ENCODE data around the gene TRIB2.
A peak's percentile ranks its signal among the peaks of the same experiment; 100 is the strongest.
"Not testable (repeated sequence)": the region's sequence is repeated elsewhere in the genome, so short reads cannot be mapped to it uniquely, and the experiment has no call there.

Gene TRIB2

DNA sequence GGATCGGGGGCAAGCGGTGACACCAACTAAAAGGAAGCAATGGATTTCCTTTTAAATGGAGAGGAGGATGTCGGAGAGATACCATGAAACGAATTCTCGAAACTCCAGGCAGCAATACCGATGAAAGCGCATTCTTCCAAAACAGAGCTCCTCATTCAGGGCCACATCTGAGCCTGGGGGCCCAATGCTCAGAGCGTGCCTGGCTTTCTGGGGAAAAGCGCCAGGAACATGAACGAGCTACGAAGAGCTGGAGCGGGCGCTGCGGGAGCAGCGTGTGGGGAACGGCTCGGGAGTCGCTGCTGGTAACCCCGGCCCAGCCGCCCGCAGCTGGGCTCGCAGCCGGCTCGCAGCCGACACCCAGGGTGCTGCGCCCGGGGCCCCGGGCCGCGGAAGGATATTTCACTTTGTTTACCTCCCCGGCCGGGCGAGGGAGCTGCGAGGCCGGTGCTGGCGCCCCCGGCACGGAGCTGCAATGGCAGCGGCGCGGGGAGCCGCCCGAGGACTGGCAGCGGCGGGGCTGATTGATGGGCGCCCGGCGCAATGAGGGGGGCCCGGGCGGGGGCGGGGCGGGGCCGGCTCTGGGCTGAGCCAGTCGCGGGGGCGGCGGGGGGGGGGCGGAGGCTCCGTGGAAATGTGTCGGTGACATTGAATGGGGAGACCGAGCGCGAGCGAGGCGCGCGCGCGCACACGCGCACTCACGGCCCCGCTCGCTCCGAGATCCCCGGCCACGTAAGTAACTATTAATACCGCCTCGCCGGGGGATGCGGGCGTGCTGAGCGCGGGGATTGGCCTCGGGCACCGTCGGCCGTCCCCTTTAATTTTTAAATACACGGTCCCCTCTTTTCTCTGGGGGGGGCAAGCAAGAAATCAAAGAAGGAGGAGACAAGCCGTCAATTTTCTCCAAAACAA is at the start of gene TRIB2:
TSS of gene TRIB2 (plus strand) at position 655 of the 909 bp plus-strand sequence. CDS start 1,372 bp downstream, outside the sequence.
- peak; percentile 70 for DNase-seq

DNA sequence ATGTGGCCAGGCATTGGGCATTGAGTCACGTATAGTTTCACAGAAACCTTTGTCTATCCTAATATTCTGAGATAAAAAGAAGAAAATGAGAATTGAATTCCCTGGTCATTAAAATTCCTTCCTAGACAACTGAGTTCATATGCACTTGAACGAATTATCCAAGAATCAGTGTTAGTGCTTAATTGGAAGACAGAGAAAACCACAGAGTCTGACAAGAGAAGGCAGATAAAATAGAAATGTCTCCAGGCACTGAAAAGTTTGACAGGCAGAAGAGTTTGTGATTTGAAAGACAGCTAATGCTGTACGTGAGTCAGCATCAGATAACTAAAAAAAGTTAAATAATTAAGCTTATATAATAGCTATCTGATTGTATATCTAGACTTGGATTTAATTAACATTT is 47.7 kb upstream of the TRIB2 start:
- no peak for DNase-seq

DNA sequence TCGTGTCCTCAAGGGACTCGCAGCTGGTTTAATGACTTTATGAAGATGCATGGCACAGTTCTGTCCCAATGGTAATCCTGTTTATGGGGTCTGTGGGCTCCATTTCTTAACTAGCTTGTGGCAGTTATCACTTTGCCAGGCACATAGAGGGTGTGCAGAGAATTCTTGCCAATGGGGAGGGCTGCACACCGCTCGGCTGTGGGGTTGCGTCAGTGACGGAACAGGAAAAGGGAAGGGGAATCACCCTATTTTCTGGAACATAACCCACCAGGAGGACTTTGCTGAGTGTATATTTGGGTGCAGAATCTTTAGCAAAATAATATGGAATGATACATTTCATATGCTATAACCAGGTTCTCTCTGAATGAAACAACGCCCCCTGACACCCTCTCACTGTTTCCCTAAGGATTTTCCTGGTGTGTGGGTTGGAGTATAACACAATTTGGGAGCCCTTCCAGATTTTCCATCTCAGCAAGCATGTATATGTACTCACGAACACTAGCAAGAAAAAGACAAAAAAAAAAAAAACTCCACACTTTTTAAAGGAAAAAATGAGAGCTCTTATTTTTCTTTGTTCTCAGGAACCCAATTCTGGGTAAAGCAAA is 43.9 kb upstream of the TRIB2 start:
- no peak for DNase-seq

DNA sequence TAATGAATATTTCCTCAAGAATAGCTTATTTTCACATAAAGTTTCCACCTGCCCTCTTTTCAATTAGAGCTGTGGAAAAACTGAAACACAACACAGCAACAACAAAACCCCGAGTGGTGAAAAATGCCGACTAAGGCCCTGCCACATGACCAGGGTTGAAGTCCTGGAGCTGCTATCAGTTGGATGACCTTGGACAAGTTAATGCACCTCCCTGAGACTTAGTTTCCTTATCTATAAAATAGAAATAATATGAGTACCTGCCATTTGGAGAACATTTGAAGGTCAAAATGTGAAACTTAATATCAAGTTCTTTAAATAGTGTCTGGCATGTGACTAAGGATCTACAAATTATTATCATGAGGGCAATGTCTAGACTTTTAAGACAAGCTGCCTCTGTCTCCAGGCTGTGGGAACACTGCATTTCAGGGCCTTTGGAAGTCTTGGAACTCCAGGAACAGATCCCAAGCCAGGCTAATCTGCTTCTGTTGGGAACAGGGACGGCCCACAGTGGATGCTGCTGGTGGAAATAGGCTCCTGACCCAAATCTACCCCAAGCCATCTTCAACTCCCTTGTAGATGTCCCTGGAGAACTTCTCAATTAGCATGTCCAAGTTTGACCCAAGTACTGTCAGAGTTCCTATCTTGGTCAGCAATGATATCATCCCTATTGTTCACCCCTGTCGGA is 42.0 kb upstream of the TRIB2 start:
- DNase-seq, result no peak

DNA sequence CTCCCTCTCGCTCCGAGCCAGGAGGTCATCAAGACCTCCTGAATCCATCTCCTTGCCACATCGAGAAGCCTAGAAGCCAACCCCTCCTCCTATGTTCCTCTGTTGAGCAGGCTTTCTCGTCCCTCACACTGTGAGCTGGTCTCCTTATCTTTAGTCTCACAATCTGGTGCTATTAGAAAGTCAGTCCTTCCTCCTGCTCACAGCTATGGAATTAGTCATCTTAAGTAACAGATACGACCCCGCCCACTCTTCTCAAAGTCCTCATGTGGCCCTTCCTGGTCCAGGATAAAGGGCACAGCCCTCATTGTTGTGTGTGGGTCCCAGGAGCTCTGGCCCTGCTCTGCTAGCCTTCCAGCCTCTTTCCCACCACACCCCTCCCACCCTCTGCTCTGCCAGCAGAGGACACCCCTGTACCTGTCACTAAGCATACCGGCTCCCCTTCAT is 41.4 kb upstream of the TRIB2 start:
- DNase-seq, result no peak

DNA sequence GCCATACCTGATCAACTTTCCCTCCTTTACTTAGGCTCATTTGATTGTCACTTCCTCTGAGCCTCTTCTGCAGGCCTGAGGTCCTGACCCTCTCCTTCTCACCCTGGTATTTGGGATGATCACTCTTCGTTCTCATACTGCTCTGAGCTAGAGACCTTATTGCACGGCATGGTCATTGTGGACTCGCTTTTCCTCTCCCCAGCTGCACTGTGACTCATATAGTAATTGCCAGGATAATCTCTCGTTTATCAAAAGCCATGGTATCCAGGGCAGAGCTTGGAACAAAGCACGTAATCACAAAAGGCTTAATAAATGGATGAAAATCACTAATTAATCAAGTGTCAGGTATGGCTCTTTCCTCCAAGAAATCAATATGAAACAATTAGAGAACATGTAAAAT is 40.9 kb upstream of the TRIB2 start:
- DNase-seq, result no peak

DNA sequence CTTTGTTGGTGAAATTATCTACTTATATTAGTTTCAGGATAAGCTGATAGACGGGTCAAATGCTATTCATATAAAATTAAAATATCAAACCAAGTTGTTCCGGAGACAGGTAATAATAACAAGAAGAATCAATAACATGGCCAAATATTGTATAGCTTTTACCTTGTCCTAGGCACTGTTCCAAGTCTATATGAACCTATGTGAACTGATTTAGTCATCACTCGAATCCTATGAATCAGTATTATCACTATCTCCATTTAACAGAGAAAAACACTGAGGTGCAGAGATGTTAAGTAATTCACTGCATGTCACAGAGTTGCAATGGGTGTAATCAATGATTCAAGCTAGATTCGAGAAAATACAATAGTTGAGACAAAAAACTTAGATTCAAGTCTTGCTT is 40.0 kb upstream of the TRIB2 start:
- no peak for DNase-seq

DNA sequence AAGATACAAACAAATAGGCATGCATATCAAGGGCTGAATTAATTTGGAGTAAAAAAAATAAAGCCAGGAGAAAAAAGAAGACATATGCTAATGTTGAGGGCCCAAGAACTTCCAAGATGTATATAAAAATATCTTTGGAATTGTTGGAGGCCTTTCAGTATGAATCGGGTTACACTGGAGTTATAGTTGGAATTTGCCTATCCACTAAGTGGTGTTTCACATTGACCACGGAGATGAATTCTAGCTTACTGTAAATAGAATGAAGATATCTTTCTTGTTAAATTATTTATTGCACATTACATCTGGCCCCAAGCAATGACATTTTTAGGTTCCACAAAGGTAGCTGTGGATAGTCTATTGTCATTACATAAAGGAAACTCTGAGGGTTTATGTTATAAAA is 38.5 kb upstream of the TRIB2 start:
- DNase-seq, result no peak

DNA sequence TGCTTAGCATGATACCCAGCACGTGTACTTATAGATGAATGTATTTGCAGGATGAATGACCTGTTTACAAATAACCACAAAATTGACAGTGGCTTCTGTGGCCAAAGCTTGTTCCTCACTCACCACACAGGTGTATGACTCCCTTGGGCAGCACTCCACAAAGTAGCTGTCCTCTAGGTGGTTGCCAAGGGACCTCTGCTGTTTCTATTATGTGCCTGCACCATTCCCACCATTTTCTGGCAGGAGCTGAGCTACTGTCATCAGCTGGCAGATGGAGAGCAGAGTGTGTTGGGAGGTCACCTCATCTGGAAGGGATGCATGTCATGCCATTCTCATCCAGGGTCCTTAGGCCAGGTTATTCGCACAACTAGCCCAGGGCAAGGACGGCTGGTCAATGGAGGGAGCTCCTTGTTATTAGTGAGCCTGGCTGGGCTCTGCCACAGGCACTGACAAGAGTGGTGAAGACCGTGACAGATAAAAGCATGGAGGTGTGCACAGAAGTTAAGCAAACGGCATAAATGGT is 37.1 kb upstream of the TRIB2 start:
- DNase-seq, result no peak

DNA sequence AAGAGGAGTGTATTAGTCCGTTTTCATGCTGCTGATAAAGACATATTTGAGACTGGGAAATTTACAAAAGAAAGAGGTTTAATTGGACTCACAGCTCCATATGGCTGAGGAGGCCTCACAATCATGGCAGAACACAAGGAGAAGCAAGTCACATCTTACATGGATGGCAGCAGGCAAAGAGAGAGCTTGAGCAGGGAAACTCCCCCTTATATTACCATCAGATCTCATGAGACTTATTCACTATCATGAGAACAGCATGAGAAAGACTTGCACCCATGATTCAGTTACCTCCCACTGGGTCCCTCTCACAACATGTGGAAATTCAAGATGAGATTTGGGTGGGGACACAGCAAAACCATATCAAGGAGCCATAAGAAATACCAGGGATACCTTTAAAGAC is 36.6 kb upstream of the TRIB2 start:
- DNase-seq, result not testable (repeated sequence)

DNA sequence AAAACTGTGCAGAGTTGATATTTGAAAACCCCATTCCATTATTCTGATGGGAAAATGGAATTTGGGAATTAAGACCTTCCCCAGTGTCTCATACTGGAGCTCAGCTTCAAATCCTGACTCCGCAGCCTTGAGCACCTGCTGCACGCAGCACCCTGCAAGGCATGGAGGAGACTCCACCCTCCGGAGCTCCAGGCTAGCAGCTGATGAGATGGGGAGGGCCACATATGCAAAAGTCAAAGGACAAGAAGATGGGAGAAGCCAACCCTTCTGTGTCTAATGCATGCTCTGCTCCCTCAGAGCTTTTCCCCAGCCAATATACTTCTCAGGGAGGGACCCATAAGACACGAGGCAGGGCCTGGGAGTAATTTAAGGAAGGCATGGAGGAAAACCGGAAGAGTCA is 34.7 kb upstream of the TRIB2 start:
- no peak for DNase-seq

DNA sequence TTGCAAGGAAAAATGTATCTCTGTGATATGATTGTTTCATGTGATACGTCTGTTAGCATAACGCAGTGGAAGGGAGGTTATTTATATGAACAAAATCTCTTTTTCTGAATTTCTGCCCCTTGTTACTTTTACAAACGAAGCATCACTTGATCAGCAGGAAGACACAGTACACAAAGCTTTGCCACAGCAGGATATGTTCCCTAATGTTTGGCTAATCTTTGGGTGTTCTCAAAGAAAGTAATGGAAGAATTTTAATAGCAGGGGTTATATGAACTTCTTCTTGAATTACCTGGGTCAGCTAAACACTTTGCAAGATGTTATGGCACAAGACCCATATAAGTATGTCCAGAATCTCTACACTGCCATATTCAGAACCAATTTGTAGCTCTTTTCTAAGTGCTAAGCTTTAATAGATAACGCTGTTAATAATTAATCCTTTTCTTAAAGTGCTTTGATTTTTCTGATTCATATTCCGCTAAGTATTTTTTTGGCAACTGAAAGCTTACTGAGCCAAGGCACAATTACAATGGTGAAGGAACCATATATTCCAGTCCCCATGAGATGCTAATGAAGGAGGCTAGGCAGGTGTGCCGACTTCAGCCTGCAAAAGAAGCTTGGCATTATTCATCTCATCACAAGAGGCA is 33.2 kb upstream of the TRIB2 start:
- no peak for DNase-seq

DNA sequence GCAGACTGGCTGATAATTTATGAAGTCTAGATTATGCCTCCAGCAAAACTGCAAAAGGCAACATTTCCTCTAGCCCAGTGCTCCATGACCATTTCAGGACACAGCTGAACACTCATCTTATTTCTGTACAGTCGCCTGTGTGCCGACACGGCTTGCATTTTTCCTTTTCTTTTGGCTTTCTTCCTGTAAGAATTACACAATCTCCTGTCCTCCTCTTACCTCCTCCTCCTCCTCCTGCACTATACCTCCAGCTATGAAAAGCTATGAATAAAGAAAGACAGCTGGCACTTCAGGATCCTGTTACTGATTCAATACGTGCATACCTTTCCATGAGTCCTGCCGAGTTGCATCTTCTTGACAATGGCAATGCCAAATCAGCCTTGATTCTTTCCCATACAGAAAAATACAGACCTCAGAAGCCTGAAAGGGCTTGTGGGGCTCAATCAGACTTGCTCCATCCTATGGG is 32.2 kb upstream of the TRIB2 start:
- DNase-seq, result no peak

DNA sequence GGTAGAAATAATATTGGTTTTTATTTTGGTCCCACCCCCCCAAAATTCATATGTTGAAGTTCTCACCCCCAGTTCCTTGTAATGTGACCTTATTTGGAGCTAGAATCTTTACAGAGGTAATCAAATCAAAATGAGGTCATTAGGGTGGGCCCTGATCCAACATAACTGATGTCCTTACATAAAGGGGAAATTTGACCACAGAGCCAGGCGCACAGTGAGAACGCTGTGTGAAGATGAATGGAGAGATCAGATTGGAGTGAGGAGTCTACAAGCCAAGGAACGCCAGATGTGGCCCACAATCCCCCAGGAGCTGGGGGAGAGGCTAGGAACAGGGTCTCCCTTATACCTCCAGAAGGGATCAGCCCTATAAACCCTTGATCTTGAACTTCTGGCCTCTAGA is 31.6 kb upstream of the TRIB2 start:
- DNase-seq, result no peak

DNA sequence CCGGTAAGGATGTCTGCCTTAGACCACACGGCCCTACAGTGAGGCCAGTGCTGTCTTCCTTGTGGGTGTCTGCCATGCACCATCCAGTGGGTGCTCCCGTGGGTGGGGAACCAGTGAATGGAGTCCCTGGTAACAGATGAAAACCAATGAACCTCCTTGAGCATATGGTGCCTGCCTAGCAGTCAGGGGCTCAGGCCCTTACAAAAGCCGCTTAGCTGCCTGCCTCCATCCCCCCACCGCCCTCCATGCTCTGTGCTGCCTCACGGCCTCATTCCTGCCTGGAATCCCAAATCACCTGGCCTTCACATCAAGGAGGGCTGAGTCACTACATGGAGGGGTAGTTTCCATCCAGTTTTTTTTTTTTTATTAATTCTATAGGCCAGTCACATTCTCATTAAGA is 30.8 kb upstream of the TRIB2 start:
- DNase-seq, result no peak

DNA sequence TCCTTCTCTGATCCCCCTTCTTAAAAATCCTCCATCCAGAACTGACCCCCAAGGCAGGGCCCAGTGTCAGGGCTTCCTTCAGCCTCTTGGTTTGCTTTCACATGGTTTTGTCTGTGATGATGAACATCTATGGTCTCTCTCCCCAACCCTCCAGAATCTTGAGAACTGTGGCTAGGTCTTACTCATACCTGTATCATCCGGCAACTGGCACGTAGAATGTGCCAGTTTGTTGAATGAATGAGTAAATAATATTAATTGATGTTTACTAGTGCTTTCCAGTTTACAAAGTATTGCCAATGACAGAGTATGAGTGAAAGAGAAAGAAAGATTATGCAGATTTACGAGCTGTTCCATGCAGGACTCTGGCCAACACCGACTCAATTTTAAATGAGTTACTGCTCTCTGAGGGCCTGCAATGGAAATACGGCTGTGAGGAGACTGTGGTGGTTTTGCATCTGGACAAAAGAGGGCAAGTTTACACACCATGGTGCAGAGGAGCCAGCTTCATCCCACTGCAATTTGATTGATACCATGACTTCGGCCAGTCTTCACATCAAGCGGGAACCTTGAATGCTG is 29.9 kb upstream of the TRIB2 start:
- no peak for DNase-seq

DNA sequence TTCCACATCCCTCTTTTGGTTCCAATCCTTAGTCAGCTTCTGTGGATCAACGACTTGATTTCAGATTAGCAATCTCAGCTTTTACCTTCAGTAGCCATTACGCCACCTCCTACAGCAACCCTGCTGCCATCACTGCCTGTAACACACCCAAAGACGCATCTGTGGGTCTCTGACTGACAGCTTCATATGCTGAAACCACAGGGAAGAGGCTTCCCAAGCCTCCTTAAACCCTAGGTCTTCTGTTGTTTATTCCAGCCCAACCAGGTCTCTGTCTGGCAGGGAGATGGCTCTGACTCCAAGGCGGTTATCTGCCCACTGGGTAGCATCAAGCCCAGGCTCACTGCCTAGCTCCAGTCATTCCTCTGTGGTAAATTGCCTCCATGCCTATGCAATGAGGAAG is 28.6 kb upstream of the TRIB2 start:
- no peak for DNase-seq

DNA sequence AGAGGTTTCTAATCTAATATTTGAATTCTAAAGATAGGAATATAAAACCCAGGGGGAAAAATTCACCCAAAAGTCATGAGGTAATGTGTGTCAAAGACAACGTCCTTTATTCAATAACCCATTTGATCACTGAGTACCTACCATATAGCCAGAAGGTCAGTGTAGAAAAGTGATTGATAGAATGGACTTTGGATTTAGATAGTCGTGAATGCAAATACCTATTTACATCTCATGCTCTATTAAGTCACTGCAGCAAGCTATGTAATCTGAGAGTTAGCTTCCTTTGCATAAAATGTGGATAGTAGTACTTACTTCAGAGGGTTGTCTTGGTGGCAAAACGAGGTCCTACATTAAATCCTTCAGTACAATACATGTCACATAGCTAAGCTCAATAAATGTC is 27.8 kb upstream of the TRIB2 start:
- no peak for DNase-seq

DNA sequence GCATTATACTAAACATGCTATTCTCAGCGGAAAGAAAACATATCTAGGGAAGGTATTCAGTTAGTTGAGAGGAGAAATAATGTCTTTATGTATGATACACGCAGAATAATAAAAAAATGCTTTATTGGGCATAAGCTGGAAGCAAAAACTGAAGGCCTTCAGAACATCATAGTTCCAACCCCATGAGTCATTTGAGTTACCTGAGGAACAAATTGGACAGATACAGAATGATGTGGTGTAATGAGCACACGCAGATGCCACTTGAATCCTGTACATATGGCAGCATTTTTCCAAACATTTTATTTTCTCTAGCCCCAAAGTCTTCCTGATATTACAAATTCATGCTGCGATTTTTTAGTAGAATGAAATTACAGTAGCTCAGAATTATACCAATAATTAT is 23.2 kb upstream of the TRIB2 start:
- DNase-seq, result no peak

DNA sequence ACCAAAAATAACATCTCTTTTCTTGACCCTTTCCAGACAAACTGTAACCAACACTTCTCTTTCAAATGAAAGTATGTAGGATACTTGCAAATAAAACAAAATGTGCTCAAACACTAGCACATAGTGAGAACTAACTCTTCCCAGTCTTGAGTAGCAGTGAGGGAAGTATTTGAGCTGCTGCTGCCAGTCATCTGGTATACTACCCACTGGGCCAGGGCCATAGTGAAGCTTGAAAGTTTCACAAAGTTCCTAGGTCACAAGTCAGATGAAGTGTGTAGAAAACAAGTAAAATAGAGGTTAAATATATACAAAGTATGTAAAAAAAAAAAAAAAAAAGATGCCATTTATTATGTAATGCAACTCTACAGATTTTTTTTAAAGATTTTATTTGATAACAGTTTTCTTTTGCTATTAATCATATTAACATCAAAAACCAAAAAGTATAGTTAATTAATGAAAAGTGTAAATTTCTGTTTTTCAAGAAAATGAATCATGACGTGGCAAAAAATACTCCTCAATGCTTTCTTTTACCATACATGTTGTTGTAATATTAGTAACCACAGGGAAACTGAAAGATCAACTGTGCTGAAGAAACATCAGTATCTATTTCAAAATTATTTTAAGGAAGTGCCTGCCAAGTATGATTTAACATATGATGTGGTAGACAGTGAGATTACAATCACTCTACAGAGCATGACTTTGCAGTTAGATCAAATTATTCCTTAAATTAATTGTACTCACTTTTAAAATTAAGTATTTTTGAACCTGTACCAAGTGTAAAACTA is 21.6 kb upstream of the TRIB2 start:
- DNase-seq, result no peak

DNA sequence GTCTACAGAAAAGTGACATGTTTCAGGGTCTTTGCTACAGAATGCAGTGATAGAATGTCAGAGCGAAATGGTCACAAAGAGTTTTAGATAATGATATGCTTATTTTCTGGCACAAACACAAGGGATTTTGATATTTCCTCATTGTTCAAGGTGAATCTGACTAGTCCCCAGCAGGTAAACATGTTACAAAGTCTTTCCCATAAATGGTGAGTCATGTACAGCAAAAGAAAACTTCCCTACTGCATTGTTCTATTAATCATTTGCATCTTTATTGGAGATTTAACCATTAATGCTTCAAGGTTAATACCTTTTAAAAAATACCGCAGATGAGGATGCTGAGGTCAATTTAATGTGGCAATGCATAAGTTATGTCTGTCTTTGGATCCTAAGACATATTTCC is 19.1 kb upstream of the TRIB2 start:
- DNase-seq, result no peak

DNA sequence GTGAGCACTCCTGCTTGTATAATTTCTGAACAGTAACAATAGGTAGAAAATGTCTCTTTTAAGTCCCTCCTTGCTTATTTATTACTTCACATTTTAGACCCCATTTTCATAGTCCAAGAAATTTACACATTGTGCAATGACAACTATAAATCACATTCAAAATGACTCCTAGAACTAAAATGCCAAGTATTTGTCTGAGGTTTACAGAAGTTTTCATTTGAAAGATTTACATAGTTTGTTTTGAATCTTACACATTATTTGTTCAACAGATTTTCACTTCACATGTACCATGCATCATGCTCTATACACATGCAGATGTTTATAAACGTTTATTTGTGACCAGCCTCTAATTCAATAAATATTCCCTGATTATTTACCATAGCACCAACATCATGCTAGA is 15.7 kb upstream of the TRIB2 start:
- DNase-seq, result no peak
